Activated CD4-positive, alpha-beta T cell treated with anti-CD3 and anti-CD28 coated beads, Interleukin-2, amount 50 U/mL, for 4 hours (primary cell): ENCODE measurements around the gene SLC2A6.

Experiments
- DNase-seq, 2 experiments: peaks; one replicate each; pipeline ENCODE4 v3.0.0-alpha.2; 2020

The SLC2A6 gene

GRCh38 chr9:133515615-133516255 lies 36.8 kb upstream of the SLC2A6 start:
- no peak for DNase-seq

DNA sequence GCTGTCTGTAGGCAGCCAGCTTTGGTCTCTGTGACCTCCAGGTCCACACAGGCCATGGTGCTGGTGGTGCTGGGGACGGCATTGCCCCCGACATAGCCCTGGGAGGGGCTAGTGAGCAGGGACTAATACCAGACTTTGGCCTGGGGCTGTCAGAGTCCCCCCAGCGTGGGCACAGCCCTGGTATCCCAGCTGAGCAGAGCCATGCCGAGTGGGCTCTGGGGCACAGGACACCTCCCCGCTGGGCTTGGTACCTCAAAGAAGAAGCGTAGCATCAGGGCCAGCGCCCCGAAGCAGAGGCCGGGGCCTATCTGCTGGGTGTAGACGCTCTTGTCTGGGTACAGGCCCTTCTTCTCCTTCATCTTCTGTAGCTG lies 36.3 kb upstream of the SLC2A6 start:
- DNase-seq = no peak

GRCh38 chr9:133514460-133515239 lies 35.8 kb upstream of the SLC2A6 start:
- no peak for DNase-seq

GRCh38 chr9:133513214-133514100 lies 34.6 kb upstream of the SLC2A6 start:
- DNase-seq = no peak

- no peak for DNase-seq
Measured at GRCh38 chr9:133512253-133513213, 33.6 kb upstream of the SLC2A6 start.

- DNase-seq = no peak
Measured at GRCh38 chr9:133511607-133512006, 32.7 kb upstream of the SLC2A6 start.

GRCh38 chr9:133510926-133511505 lies 32.1 kb upstream of the SLC2A6 start:
- DNase-seq = no peak

- no peak for DNase-seq
Measured at GRCh38 chr9:133509179-133510083, 30.5 kb upstream of the SLC2A6 start.

GRCh38 chr9:133508046-133508445 lies 29.1 kb upstream of the SLC2A6 start:
- DNase-seq = no peak

- DNase-seq = no peak
Measured at GRCh38 chr9:133507246-133507965, 28.5 kb upstream of the SLC2A6 start.

DNA sequence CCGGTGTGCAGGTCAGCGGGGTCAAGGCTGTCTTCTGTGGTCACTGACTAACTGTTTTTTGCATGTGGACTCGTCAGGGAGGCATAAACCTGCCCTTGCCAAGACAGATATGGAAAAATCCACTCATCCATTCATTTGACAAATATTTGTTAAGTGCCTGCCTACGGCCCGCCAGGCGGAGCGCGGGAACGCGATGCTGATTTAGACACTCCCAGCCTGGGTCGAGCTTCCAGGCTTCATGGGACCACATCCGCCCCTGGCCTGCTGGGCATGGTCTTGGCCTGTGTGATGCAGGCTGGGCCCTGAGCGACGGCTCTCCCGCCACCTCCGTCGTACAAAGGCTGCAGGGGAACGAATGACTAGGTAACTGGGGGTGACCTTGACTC lies 27.7 kb upstream of the SLC2A6 start:
- no peak for DNase-seq

- no peak for DNase-seq
Measured at GRCh38 chr9:133505901-133506652, 27.2 kb upstream of the SLC2A6 start.

GRCh38 chr9:133505186-133505830 lies 26.4 kb upstream of the SLC2A6 start:
- DNase-seq = no peak

DNA sequence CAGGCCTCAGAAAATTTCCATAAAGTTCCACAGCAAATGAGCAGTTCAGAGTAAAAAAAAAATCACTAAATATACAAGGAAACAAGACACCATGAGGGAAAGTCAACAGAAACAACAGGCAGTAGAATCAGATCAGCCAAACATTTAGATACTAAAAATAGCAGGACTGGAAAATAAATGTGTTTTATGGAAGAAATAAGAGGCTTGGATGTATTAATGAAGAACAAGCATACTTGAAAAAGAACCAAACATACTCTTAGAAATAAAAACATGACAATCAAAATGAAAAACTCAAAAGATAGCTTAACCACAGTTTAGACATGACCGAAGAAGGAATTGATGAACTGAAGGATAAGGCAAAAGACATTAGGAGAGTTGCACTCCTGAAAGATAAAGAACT lies 23.2 kb upstream of the SLC2A6 start:
- DNase-seq = no peak

DNA sequence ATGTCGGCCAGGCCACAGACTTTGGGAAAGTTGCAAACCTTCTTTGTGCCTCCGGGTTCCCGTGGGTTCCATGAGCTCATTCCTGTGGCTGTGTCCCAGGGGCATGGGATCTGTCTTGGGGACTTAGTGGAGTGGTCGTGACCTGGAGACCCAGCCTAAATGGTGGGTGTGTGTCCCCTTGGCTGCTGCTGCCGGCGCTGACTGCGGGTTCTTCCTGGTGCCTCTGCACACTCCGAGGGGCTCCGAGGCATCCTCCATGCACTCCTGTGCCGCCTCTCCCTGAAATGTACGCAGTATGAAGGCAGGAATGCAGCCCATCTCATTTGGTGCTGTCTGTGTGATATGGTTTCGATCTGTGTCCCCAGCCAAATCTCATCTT lies 21.0 kb upstream of the SLC2A6 start:
- DNase-seq = no peak

GRCh38 chr9:133499132-133499891 lies 20.4 kb upstream of the SLC2A6 start:
- DNase-seq = no peak

GRCh38 chr9:133496861-133497842 lies 18.3 kb upstream of the SLC2A6 start:
- DNase-seq = no peak
